Activated naive CD8-positive, alpha-beta T cell treated with anti-CD3 and anti-CD28 coated beads, Interleukin-2, amount 10 ng/mL, durations not matched to agents 7 days and 5 days (primary cell): ENCODE results near the gene APOC1. TPM values are rescaled to one million over a fixed set of nuclear protein-coding genes. Genes with fewer than 3 reads are reported as not detected.
"Not testable (repeated sequence)": the region's sequence is repeated elsewhere in the genome, so short reads cannot be mapped to it uniquely, and the experiment has no call there.

ENCODE experiments used
- ATAC-seq: fragments of 150-1000 bp; cut with Tn5 transposase; one replicate; pipeline ENCODE4 v1.10.0; 2021; ENCODE audit warnings: low read depth, moderate library complexity
- POLR2A ChIA-PET: fragments of 350-600 bp; sonication (Branson Sonifier 250); formaldehyde crosslinking; loops from one replicate; lab custom pipeline; 2021; ENCODE audit warnings: antibody characterized with exemption; lab: Charles Lee
- DNase-seq: peaks from one replicate; pipeline ENCODE4 v3.0.0; 2021
- H3K27ac Mint-ChIP-seq: one replicate; pipeline ENCODE4 v1.8.0; 2022; ENCODE audit warnings: mild to moderate bottlenecking, mixed read lengths
- H3K27me3 Mint-ChIP-seq: one replicate; pipeline ENCODE4 v1.8.0; 2022; ENCODE audit warnings: mild to moderate bottlenecking, moderate library complexity, mixed read lengths
- H3K36me3 Mint-ChIP-seq: one replicate; pipeline ENCODE4 v1.8.0; 2021; ENCODE audit warnings: mild to moderate bottlenecking, mixed read lengths
- H3K4me1 Mint-ChIP-seq: one replicate; pipeline ENCODE4 v1.8.0; 2021; ENCODE audit warnings: mixed read lengths
- H3K4me3 Mint-ChIP-seq: one replicate; pipeline ENCODE4 v1.8.0; 2022; ENCODE audit warnings: mild to moderate bottlenecking, moderate library complexity, mixed read lengths
- H3K9me3 Mint-ChIP-seq: one replicate; pipeline ENCODE4 v1.8.0; 2021; ENCODE audit warnings: mixed read lengths
- total RNA-seq, 2 experiments: library from RNA; stranded (reverse); gene quantifications; one replicate each; pipeline ENCODE4 v1.2.3, GENCODE V29; 2021

The APOC1 gene
- total RNA-seq, 2 experiments from 2014 or later = 11.6 to 12.7 TPM

DNA sequence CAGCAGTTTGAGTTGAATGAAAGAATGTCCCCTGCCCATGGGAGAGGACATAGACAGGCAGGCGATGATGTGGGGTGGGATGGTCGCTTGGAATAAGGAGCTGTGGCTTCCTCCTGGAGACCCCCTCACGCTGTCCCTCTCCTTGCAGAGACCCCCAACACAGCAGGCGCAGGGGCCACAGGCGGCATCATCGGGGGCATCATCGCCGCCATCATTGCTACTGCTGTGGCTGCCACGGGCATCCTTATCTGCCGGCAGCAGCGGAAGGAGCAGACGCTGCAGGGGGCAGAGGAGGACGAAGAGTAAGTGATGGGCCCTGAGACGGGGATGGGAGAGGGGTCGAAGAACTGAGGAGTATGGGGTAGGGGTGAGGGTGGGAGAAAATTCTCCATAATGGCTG, 32.3 kb upstream of the APOC1 start:
- Mint-ChIP-seq H3K36me3 (no peaks in the 10 kb centered on the region), H3K4me1 (peaks cover 4% of the 10 kb centered on the region), H3K27me3 (no peaks in the 10 kb centered on the region), H3K9me3 (no peaks in the 10 kb centered on the region), H3K27ac (peak overlapping the region; percentile 19), H3K4me3 (no peak overlapping the region)
- DNase-seq (no peak), ATAC-seq (no peak)
- POLR2A ChIA-PET = no interaction called here

DNA sequence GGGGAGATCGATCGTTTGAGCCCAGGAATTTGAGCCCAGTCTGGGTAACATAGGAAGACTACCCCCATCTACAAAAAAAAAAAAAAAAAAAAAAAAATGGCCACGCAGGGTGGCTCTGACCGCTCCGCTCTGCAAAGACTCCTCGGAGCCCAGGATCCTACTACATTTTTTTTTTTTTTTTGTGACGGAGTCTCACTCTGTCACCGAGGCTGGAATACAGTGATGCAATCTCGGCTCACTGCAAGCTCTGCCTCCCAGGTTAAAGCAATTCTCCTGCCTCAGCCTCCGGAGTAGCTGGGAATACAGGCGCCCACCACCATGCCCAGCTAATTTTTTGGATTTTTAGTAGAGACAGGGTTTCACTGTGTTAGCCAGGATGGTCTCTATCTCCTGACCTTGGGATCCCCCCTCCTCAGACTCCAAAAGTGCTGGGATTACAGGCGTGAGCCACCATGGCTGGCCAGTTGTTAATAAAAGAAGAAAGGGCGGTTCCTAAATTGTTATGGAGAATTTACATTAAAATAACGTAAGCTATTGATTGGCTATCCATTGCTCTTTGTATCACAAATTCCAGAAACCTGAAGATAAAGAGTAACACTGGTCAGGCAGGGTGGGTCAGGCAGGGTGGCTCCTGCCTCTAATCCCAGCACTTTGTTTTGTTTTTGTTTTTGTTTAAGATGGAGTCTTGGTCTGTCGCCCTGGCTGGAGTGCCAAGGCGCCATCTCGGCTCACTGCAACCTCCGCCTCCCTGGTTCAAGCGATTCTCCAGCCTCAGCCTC, 31.6 kb upstream of the APOC1 start:
- H3K4me3 Mint-ChIP-seq, POLR2A ChIA-PET, H3K9me3 Mint-ChIP-seq, H3K36me3 Mint-ChIP-seq, H3K4me1 Mint-ChIP-seq, H3K27me3 Mint-ChIP-seq, H3K27ac Mint-ChIP-seq, ATAC-seq, DNase-seq: not testable (repeated sequence)

- POLR2A ChIA-PET = no interaction called here
- no peaks in the 10 kb centered on the region for H3K9me3 Mint-ChIP-seq
- no peaks in the 10 kb centered on the region for H3K4me1 Mint-ChIP-seq
- H3K27ac Mint-ChIP-seq = no peak overlapping the region
- no peaks in the 10 kb centered on the region for H3K36me3 Mint-ChIP-seq
- no peaks in the 10 kb centered on the region for H3K27me3 Mint-ChIP-seq
- no peak for DNase-seq
- no peak for ATAC-seq
- H3K4me3 Mint-ChIP-seq = no peak overlapping the region
Observed at GRCh38 chr19:44883922-44884321, 30.5 kb upstream of the APOC1 start.

GRCh38 chr19:44884566-44884965, 29.8 kb upstream of the APOC1 start:
- Mint-ChIP-seq H3K4me3 (no peak overlapping the region), H3K27ac (no peak overlapping the region)

GRCh38 chr19:44886141-44886540, 28.3 kb upstream of the APOC1 start:
- Mint-ChIP-seq H3K4me1 (peaks cover 3% of the 10 kb centered on the region), H3K27ac (no peak overlapping the region), H3K9me3 (peaks cover 2% of the 10 kb centered on the region), H3K27me3 (no peaks in the 10 kb centered on the region), H3K36me3 (no peaks in the 10 kb centered on the region), H3K4me3 (no peak overlapping the region)
- DNase-seq (no peak), ATAC-seq (no peak)
- POLR2A ChIA-PET = no interaction called here

More at GRCh38 chr19:44884566-44884965, 29.8 kb upstream of the APOC1 start:
- H3K27me3 Mint-ChIP-seq = no peaks in the 10 kb centered on the region
- no peak for DNase-seq
- no peak for ATAC-seq
- H3K4me1 Mint-ChIP-seq = no peaks in the 10 kb centered on the region
- POLR2A ChIA-PET = no interaction called here
- peaks cover 2% of the 10 kb centered on the region for H3K9me3 Mint-ChIP-seq
- no peaks in the 10 kb centered on the region for H3K36me3 Mint-ChIP-seq

GRCh38 chr19:44887648-44888047, 26.8 kb upstream of the APOC1 start:
- H3K9me3 Mint-ChIP-seq = peaks cover 2% of the 10 kb centered on the region
- DNase-seq = no peak
- POLR2A ChIA-PET = no interaction called here
- no peak overlapping the region for H3K4me3 Mint-ChIP-seq
- H3K4me1 Mint-ChIP-seq = peaks cover 13% of the 10 kb centered on the region
- H3K27ac Mint-ChIP-seq = no peak overlapping the region
- peaks cover under 1% of the 10 kb centered on the region for H3K36me3 Mint-ChIP-seq
- H3K27me3 Mint-ChIP-seq = no peaks in the 10 kb centered on the region
- no peak for ATAC-seq

DNA sequence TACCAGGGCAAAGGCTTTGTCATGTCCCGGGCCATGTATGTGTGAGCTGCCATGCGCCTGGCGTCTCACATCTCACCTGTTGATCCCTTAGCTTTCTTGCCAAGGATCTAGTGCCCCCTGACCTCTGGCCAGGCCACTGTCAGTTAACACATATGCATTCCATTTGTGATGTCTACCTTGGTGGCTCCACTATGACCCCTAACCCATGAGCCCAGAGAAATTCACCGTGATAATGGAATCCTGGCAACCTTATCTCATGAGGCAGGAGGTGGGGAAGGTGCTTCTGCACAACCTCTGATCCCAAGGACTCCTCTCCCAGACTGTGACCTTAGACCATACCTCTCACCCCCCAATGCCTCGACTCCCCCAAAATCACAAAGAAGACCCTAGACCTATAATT, 26.1 kb upstream of the APOC1 start:
- H3K4me3 Mint-ChIP-seq, DNase-seq, ATAC-seq, H3K36me3 Mint-ChIP-seq, H3K9me3 Mint-ChIP-seq, H3K27me3 Mint-ChIP-seq, POLR2A ChIA-PET: not testable (repeated sequence)
- peaks cover 15% of the 10 kb centered on the region for H3K4me1 Mint-ChIP-seq
- H3K27ac Mint-ChIP-seq = peak overlapping the region; percentile 3

DNA sequence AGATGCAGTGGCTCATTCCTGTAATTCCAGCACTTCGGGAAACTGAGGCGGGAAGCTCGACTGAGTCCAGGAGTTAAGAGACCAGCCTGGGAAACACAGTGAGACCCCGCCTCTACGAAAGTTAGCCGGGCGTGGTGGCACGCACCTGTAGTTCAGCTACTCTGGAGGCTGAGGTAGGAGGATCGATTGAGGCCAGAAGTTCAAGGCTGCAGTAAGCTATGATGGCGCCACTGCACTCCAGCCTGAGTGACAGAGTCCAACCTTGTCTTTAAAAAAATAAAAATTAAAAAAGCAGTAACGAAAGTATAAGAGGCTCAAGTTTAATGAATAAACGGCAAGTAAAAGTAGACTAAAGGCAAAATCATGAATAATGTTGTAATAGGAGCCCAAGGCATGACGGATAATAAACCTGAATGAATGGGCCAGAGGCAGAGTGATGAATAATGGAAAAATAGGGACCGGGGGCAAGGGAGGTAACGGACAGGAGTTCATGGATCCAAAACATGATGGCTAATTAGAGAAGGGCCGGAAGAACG, 24.5 kb upstream of the APOC1 start:
- Mint-ChIP-seq H3K4me1 (peaks cover 20% of the 10 kb centered on the region), H3K27ac (peak overlapping the region; percentile 94), H3K27me3 (no peaks in the 10 kb centered on the region), H3K9me3 (peaks cover 2% of the 10 kb centered on the region), H3K36me3 (peaks cover 7% of the 10 kb centered on the region), H3K4me3 (peak overlapping the region; percentile 90)
- DNase-seq = no peak
- POLR2A ChIA-PET = interaction anchor here (0.6 kb wide), 1 partner anchor 255 kb away, joined by 3 read pairs; no protein-coding TSS in a partner anchor
- ATAC-seq = no peak

DNA sequence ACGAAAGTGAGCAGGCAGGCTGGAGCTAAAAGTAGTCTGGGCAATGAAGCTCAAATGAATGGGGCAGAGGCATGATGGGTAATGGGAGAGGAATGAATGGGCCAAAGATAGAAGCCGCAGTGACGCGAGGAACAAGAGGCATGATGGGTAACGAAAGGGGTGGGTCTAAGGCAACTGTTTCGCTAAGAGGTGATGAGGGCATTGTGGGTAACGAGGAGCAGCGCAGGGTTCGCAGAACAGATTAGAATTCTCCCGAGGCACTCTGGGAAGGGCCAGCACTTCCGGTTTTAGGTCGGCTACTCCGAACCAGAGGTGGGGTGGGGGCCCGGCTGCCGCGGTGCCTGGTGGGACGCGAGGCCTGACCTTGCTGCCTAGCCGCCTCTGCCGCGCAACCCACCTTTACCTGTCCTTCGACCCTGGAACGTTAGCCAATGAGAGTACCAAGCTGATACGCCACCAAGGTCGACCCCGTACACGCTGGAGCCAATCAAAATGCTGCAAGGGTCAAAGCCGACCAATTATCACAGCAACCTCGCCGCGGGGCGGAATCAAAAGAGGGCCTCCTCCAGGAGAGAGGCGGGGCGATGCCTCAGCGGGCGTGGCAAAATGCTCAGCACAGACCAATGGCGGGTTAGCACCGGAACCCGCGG, 23.9 kb upstream of the APOC1 start:
- no peaks in the 10 kb centered on the region for H3K27me3 Mint-ChIP-seq
- H3K36me3 Mint-ChIP-seq = peaks cover 9% of the 10 kb centered on the region
- peak overlapping the region; percentile 90 for H3K4me3 Mint-ChIP-seq
- peak; percentile 99 for DNase-seq
- peaks cover 23% of the 10 kb centered on the region for H3K4me1 Mint-ChIP-seq
- H3K9me3 Mint-ChIP-seq = peaks cover 2% of the 10 kb centered on the region
- peak; percentile 86 for ATAC-seq
- H3K27ac Mint-ChIP-seq = peak overlapping the region; percentile 94
- POLR2A ChIA-PET = interaction anchor here (0.6 kb wide), 1 partner anchor 254 kb away, joined by 3 read pairs; no protein-coding TSS in a partner anchor

DNA sequence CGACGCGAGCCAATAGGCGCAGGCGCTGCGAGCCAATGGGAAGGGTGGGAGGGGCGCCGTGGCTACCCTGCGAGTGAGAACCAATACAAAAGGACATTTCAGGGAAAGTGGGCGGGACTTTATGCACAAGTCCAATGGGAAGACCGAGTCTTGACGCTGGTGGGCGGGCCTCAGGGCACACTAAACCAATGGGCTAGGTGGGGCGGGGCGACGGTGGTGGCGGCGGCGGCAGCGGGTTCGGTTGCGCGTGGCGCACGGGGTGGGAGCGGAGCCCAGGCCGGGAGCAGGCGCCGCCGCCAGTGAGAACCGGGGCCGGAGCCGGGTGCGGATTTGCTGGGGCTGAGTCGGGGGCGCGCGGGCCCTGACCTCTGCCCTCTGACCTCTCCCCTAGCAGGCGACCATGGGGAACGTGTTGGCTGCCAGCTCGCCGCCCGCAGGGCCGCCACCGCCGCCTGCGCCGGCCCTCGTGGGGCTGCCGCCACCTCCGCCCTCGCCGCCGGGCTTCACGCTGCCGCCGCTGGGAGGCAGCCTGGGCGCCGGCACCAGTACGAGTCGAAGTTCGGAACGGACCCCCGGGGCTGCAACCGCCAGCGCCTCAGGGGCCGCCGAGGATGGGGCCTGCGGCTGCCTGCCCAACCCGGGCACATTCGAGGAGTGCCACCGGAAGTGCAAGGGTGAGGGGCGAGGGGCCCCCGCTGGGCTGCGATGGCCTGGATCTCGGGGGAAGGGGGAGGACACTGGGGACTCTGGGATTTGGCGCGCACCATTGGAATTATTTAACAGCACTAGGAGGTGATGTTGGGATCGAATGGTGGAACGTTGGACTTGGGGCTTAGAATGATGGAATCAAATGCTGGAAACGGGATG, 23.2 kb upstream of the APOC1 start, which contains the start of gene TOMM40:
TSS of gene TOMM40 (plus strand) at position 239 of the 867 bp plus-strand sequence. CDS start at position 401, 162 bp downstream.
- H3K36me3 Mint-ChIP-seq = peaks cover 14% of the 10 kb centered on the region
- H3K27ac Mint-ChIP-seq = peak within 1 kb of the TSS; percentile 94
- H3K4me1 Mint-ChIP-seq = peaks cover 23% of the 10 kb centered on the region
- ATAC-seq (no peak), DNase-seq (peak; percentile 97)
- H3K9me3 Mint-ChIP-seq = peaks cover 2% of the 10 kb centered on the region
- H3K27me3 Mint-ChIP-seq = no peaks in the 10 kb centered on the region
- H3K4me3 Mint-ChIP-seq = peak within 1 kb of the TSS; percentile 92
- POLR2A ChIA-PET = interaction anchor here (0.5 kb wide), 1 partner anchor 1216 kb away, joined by 3 read pairs; no protein-coding TSS in a partner anchor

GRCh38 chr19:44892932-44893331, 21.5 kb upstream of the APOC1 start:
- DNase-seq (no peak), ATAC-seq (no peak)
- Mint-ChIP-seq H3K27ac (no peak overlapping the region), H3K27me3 (no peaks in the 10 kb centered on the region), H3K36me3 (peaks cover 15% of the 10 kb centered on the region), H3K4me3 (peak overlapping the region; percentile 92), H3K4me1 (peaks cover 23% of the 10 kb centered on the region), H3K9me3 (peaks cover 2% of the 10 kb centered on the region)
- POLR2A ChIA-PET = no interaction called here

DNA sequence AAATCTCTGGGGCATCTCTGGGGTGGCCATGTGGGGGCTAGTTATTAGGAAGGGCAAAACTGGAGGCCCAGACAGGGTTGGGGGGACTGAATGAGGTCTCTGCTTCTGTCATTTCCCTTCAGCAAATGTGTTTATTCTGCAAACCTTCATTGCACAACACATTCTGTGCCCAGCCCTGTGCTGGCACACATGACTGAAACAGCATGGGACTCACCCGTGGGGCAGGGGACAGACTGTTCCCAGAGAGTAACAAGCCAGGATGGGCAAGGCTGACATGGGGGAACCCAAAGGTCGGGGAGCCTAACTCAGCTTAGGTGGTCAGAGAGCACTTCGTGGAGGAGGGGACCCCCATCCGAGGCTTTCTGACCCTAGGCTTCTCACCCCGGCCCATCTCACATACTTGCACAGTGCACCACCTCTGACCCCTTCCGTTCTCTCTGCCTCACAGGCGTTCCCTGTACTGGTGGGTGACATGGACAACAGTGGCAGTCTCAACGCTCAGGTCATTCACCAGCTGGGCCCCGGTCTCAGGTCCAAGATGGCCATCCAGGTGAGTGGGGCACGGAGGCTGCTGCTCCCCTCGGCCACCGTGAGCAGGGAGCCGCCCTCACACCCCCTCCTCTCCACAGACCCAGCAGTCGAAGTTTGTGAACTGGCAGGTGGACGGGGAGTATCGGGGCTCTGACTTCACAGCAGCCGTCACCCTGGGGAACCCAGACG, 20.9 kb upstream of the APOC1 start:
- POLR2A ChIA-PET = interaction anchor here (0.9 kb wide), 1 partner anchor 145 kb away, joined by 3 read pairs; the partner anchor contains the start of gene CLASRP
- H3K27me3 Mint-ChIP-seq = no peaks in the 10 kb centered on the region
- ATAC-seq (no peak), DNase-seq (no peak)
- H3K4me3 Mint-ChIP-seq = no peak overlapping the region
- H3K9me3 Mint-ChIP-seq = peaks cover 2% of the 10 kb centered on the region
- H3K27ac Mint-ChIP-seq = no peak overlapping the region
- H3K36me3 Mint-ChIP-seq = peaks cover 17% of the 10 kb centered on the region
- peaks cover 23% of the 10 kb centered on the region for H3K4me1 Mint-ChIP-seq
